GM12874 (cell line): ENCODE data around the gene APBA2.

Source experiments
- TF ChIP-seq, protein P1 (sequence below): IDR thresholded peaks from 2 replicates; pipeline ENCODE4 v1.5.1; 2011; ENCODE audit warnings: low read depth, mild to moderate bottlenecking, control low read depth, low read length, moderate library complexity; ENCODE audit not compliant: insufficient read depth

APBA2 gene

DNA sequence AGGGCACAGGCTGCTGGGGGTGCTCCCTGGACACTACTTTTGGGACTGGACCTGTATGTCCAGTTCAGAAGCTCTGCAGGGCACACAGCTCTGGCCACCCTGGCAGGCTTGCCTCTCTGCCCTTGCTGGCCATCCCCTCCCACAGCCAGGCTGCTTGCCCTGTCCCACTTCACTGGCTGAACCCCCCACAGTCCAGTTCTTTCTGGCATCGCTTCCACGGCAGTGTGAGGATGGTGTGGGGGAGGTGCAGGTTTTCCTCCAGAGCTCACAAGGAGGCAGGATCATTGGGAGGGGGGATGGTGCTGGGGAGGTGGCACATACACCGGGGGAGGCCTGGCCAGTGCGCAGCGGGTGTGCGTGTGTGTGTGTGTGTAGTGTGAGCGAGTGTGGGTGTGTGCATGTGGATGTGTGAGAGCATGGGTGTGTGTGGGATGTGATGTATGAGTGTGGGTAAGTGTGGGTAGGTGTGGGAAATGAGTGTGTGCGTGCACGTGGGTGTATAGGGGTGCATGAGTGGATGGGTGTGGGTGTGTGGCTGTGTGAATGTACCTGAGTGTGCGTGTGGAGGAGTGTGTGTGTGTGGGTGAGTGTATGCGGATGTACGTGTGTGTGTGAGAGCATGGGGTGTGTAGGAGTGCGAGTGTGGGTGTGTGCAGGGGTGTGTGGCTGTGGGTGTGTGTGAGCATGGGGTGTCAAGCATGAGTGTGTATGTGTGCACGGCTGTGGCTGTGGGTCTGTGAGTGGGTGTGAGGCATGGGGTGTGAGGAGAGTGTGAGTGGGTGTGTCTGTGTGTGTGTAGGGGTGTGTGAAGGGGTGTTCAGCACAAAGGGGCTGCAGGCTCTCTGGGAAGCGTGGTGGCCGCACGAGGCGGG, 228.7 kb downstream of the APBA2 start:
- TF ChIP-seq, protein P1, sequence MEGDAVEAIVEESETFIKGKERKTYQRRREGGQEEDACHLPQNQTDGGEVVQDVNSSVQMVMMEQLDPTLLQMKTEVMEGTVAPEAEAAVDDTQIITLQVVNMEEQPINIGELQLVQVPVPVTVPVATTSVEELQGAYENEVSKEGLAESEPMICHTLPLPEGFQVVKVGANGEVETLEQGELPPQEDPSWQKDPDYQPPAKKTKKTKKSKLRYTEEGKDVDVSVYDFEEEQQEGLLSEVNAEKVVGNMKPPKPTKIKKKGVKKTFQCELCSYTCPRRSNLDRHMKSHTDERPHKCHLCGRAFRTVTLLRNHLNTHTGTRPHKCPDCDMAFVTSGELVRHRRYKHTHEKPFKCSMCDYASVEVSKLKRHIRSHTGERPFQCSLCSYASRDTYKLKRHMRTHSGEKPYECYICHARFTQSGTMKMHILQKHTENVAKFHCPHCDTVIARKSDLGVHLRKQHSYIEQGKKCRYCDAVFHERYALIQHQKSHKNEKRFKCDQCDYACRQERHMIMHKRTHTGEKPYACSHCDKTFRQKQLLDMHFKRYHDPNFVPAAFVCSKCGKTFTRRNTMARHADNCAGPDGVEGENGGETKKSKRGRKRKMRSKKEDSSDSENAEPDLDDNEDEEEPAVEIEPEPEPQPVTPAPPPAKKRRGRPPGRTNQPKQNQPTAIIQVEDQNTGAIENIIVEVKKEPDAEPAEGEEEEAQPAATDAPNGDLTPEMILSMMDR, result no peak

DNA sequence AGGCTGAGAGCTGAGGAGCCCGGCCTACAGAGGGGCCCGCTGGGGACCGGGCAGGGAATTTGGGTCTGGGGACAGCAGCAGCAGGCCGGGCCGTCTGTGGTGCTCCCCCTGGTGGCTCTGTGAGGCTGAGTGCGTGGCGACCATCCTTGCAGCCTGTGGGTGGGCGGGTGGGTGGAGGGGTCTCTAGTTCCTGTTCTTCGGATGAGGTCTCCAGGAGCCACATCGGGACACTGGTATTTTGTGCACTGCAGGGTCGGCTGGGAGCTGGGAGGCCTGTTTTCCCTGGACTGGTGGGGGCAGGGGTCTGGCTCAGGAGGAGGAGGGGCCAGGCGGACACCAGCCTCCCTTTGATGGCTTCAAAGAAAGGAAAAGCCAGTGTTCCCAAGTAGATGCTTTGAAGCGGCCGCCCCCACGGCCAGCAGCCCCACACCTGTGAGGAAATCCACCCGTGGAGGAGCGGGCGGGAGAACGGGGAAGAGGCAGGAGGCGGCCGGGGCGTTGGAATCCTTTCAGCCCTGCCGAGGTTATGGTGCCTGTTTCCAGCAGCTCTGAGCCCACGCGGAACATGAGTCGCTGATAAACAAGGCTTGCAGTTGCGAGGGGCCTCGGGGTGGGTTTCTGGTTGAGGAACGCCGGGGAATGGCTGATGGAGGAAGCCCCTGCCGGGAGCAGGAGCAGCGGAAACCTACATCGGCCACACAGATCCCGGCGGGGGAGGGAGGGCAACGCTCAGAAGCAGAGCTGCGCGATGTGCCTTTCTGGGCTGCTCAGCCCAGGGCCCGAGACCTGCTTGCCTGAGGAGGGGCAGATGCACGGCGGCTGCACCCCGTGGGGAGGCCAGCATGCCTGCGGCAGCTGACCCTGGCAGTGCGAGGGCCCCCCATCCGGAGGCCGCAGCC, 229.6 kb downstream of the APBA2 start:
- TF ChIP-seq, protein P1, result peak; percentile 34

DNA sequence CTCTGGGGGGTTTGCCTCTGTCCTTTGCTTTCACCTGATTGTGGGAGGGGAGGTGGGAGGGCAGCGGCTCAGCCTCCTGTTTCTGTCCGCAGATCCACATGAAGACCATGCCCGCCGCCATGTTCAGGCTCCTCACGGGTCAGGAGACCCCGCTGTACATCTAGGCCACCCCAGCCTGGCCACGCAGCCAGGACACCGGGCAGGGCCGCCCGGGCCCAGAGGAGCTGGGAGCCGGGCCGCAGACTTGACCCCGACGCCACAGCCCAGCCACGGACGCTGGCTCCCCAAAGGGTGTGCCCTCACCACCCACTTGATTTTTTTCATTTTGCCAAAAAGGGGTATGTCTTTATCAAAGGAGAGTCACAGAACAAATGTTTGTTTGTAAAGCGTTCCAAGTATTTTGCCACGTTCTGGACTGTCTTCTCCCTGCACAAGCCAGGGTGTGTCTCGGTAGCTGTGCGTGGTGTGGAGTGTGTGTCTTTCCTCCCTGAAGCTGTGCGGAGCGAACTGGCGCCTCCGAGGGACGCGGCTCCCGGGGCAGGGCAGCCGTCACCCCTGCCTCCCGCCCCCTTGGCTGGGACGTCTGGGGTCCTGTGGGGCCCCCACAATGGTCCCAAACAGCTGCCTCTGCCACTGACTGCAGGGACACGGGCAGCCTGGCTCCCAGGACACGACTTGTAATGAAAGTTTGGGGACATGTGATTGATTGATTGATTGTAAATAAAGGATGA, 231.4 kb downstream of the APBA2 start:
- TF ChIP-seq, protein P1, result no peak

DNA sequence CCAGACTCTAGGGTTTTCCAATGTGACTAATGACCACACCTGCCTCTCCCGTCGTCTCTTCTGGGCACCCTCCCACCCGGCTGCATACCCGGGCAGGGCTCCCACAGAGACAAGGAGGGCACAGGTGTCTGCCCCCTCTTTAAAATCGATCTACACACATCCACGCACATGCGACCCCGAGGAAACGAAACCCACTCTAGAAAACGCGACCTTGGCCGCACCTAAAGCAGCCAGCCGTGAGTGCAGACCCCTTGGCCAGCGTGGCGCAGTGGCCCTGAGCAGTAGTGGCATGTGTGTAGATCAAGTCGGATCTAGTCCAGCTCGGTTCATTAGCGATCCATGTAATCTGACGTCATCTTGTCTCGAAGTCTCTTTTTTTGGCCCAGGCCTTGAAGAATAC, 232.0 kb downstream of the APBA2 start:
- TF ChIP-seq, protein P1, result no peak

DNA sequence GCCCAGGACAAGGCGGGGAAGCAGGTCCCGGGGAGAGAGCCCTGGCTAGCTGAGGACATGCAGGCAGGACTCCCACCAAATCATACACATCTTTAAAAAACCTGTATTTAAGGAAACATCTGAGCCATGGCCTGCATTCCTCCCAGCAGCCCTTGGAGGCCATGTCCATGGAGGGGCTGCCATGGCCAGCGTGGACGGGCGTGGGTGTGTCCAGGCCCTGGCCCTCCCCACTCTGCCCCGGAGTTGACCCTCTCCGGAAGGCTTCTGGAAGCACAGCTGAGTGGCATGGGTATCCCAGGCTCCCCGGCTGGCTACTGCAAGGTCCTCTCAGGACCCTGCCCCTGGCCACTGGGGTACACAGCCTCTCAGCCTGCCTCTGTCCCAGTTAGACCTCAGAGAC, 234.1 kb downstream of the APBA2 start:
- TF ChIP-seq, protein P1, result no peak

DNA sequence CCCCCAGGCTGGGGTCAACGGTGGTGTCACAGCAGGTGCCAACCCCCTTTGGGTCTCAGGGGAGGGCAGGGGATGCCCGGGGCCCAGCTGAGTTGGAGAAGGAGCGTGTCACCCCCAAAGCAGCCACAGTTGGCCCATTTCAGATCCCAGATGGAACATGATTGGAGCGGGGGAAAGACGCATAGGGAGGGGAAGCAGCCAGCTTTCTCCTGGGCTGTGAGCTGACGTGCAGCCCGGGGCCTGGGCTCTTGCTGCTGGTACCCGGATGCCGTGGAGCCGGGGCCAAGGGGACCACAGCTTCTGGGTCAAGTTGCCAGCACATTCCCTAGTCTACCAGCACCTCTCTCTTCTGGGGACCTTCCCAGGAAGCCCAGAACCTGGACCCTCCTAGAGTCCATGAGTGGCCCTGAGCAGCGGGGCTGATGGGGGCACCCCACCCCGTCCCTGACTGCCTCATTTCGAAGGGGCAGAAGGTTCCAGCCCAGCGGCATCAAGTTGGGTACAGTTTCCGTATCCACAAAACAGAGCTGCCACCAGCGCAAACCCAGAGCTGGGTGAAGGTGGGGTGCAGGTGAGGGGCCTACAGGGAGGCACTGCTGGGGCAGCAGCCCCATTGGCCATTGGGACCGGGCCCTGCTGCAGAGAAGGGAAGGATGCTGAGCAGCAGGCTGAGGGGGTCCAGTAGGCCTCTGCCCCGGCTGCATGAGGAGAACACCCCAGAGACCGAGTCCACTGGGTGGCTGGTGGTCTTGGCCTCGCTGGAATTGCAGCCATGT, 235.0 kb downstream of the APBA2 start:
- TF ChIP-seq, protein P1, result no peak
